Mesendoderm (in vitro differentiated cells): ENCODE data around the gene CTLA4.

Experiments
- DNase-seq: peaks from one replicate; pipeline ENCODE4 v3.0.0; 2013
- H2AK5ac ChIP-seq: 2 replicates; pipeline ENCODE4 v1.6.1; 2013; ENCODE audit warnings: low read length, inconsistent platforms
- H2BK120ac ChIP-seq: 2 replicates; pipeline ENCODE4 v1.6.1; 2013; ENCODE audit warnings: low read depth, mild to moderate bottlenecking, low read length, moderate library complexity, mixed read lengths
- H2BK15ac ChIP-seq: replicated peaks from 2 replicates; pipeline ENCODE4 v1.6.1; 2013; ENCODE audit warnings: low read depth, mild to moderate bottlenecking, moderate library complexity
- H2BK5ac ChIP-seq: 2 replicates; pipeline ENCODE4 v1.6.1; 2013; ENCODE audit warnings: low read length, inconsistent platforms
- H3K18ac ChIP-seq: 2 replicates; pipeline ENCODE4 v1.6.1; 2013; ENCODE audit warnings: mild to moderate bottlenecking, low read length, mixed read lengths
- H3K23ac ChIP-seq: one replicate; pipeline ENCODE4 v1.6.1; 2013; ENCODE audit warnings: low read length
- H3K27ac ChIP-seq: 2 replicates; pipeline ENCODE4 v1.5.1; 2013; ENCODE audit warnings: low read depth, mild to moderate bottlenecking, inconsistent platforms, low read length, moderate library complexity
- H3K27me3 ChIP-seq: 2 replicates; pipeline ENCODE4 v1.6.1; 2013; ENCODE audit warnings: low read length, control low read depth, mild to moderate bottlenecking, inconsistent platforms; ENCODE audit not compliant: insufficient read depth, poor library complexity
- H3K36me3 ChIP-seq: 2 replicates; pipeline ENCODE4 v1.6.1; 2013; ENCODE audit warnings: low read length, inconsistent platforms; ENCODE audit not compliant: control insufficient read depth, insufficient read depth
- H3K4ac ChIP-seq: one replicate; pipeline ENCODE4 v1.6.1; 2013; ENCODE audit warnings: low read depth, mild to moderate bottlenecking, low read length, moderate library complexity
- H3K4me1 ChIP-seq: 2 replicates; pipeline ENCODE4 v1.6.1; 2013; ENCODE audit warnings: low read depth, low read length, inconsistent platforms; ENCODE audit not compliant: control insufficient read depth
- H3K4me2 ChIP-seq: 2 replicates; pipeline ENCODE4 v1.6.1; 2013; ENCODE audit warnings: low read length
- H3K4me3 ChIP-seq: 2 replicates; pipeline ENCODE4 v1.5.1; 2013; ENCODE audit warnings: mild to moderate bottlenecking, low read length
- H3K56ac ChIP-seq: one replicate; pipeline ENCODE4 v1.6.1; 2013; ENCODE audit warnings: low read length
- H3K79me1 ChIP-seq: 2 replicates; pipeline ENCODE4 v1.6.1; 2013; ENCODE audit warnings: low read length, inconsistent platforms
- H3K79me2 ChIP-seq: 2 replicates; pipeline ENCODE4 v1.6.1; 2013; ENCODE audit warnings: mild to moderate bottlenecking, low read length; ENCODE audit not compliant: control insufficient read depth, insufficient read depth
- H3K9ac ChIP-seq: 2 replicates; pipeline ENCODE4 v1.6.1; 2013; ENCODE audit warnings: low read length, inconsistent platforms
- H4K5ac ChIP-seq: one replicate; pipeline ENCODE4 v1.6.1; 2013; ENCODE audit warnings: low read length
- H4K8ac ChIP-seq: one replicate; pipeline ENCODE4 v1.6.1; 2013; ENCODE audit warnings: low read depth, mild to moderate bottlenecking, control low read depth, low read length, moderate library complexity
- whole genome bisulfite sequencing: extraction: QIAGEN DNeasy Blood & Tissue Kit; methylation state at CpG from one replicate; pipeline ENCODE4 v1.1.7; 2013; ENCODE audit warnings: low lambda C conversion rate, missing lambda C conversion rate; ENCODE audit not compliant: insufficient coverage; ENCODE audit errors: extremely low coverage; 5-methylcytosine and 5-hydroxymethylcytosine counted together

CTLA4 gene

GRCh38 chr2:203823173-203823572, 44.4 kb upstream of the CTLA4 start:
- no peak overlapping the region for H3K4me2 ChIP-seq
- no peaks in the 10 kb centered on the region for H3K36me3 ChIP-seq
- H3K23ac ChIP-seq, result no peak overlapping the region
- no peak overlapping the region for H3K4ac ChIP-seq
- no peak overlapping the region for H3K9ac ChIP-seq
- no peak overlapping the region for H2BK5ac ChIP-seq
- no peak overlapping the region for H4K8ac ChIP-seq
- no CpG with 5 or more reads among the region's 3 CpGs for WGBS
- H3K79me1 ChIP-seq, result no peaks in the 10 kb centered on the region
- no peak overlapping the region for H4K5ac ChIP-seq
- H2BK120ac ChIP-seq, result no peak overlapping the region
- H2BK15ac ChIP-seq, result no peak overlapping the region
- no peaks in the 10 kb centered on the region for H3K4me1 ChIP-seq
- H3K79me2 ChIP-seq, result no peaks in the 10 kb centered on the region
- no peak for DNase-seq
- H2AK5ac ChIP-seq, result no peak overlapping the region
- H3K27ac ChIP-seq, result no peak overlapping the region
- H3K4me3 ChIP-seq, result no peak overlapping the region
- H3K56ac ChIP-seq, result no peak overlapping the region
- H3K18ac ChIP-seq, result no peak overlapping the region
- no peaks in the 10 kb centered on the region for H3K27me3 ChIP-seq

GRCh38 chr2:203824057-203824456, 43.5 kb upstream of the CTLA4 start:
- Histone ChIP-seq H3K4ac (no peak overlapping the region), H2BK5ac (no peak overlapping the region), H3K56ac (no peak overlapping the region), H3K9ac (no peak overlapping the region), H3K23ac (no peak overlapping the region), H3K4me2 (no peak overlapping the region), H3K27me3 (no peaks in the 10 kb centered on the region), H3K36me3 (no peaks in the 10 kb centered on the region), H3K4me1 (no peaks in the 10 kb centered on the region), H3K18ac (no peak overlapping the region), H4K5ac (no peak overlapping the region), H3K79me2 (no peaks in the 10 kb centered on the region), H3K27ac (no peak overlapping the region), H4K8ac (no peak overlapping the region), H3K79me1 (no peaks in the 10 kb centered on the region), H2AK5ac (no peak overlapping the region), H2BK15ac (no peak overlapping the region), H2BK120ac (no peak overlapping the region), H3K4me3 (no peak overlapping the region)
- no peak for DNase-seq
- no CpG with 5 or more reads among the region's 4 CpGs for WGBS

GRCh38 chr2:203824603-203825002, 43.0 kb upstream of the CTLA4 start:
- Histone ChIP-seq H3K23ac (no peak overlapping the region), H2BK120ac (no peak overlapping the region), H3K56ac (no peak overlapping the region), H3K18ac (no peak overlapping the region), H2BK15ac (no peak overlapping the region), H3K36me3 (no peaks in the 10 kb centered on the region), H3K79me2 (no peaks in the 10 kb centered on the region), H3K79me1 (no peaks in the 10 kb centered on the region), H3K27ac (no peak overlapping the region), H3K4me2 (no peak overlapping the region), H2BK5ac (no peak overlapping the region), H2AK5ac (no peak overlapping the region), H3K4me1 (no peaks in the 10 kb centered on the region), H4K5ac (no peak overlapping the region), H3K9ac (no peak overlapping the region), H3K4me3 (no peak overlapping the region), H3K27me3 (no peaks in the 10 kb centered on the region), H4K8ac (no peak overlapping the region), H3K4ac (no peak overlapping the region)
- WGBS, result no CpG with 5 or more reads among the region's 3 CpGs
- DNase-seq, result no peak

- Histone ChIP-seq H4K5ac (no peak overlapping the region), H3K27ac (no peak overlapping the region), H3K4me3 (no peak overlapping the region), H2AK5ac (no peak overlapping the region), H2BK5ac (no peak overlapping the region), H3K79me1 (no peaks in the 10 kb centered on the region), H3K4me1 (no peaks in the 10 kb centered on the region), H3K4me2 (no peak overlapping the region), H3K36me3 (no peaks in the 10 kb centered on the region), H3K23ac (no peak overlapping the region), H3K18ac (no peak overlapping the region), H3K27me3 (no peaks in the 10 kb centered on the region), H3K4ac (no peak overlapping the region), H2BK15ac (no peak overlapping the region), H2BK120ac (no peak overlapping the region), H4K8ac (no peak overlapping the region), H3K9ac (no peak overlapping the region), H3K79me2 (no peaks in the 10 kb centered on the region), H3K56ac (no peak overlapping the region)
- WGBS, result no CpG with 5 or more reads among the region's 1 CpG
- DNase-seq, result no peak
These were observed 40.9 kb upstream of the CTLA4 start for GRCh38 chr2:203826704-203827103.

- no peak overlapping the region for H3K18ac ChIP-seq
- H3K4me1 ChIP-seq, result no peaks in the 10 kb centered on the region
- H3K79me2 ChIP-seq, result no peaks in the 10 kb centered on the region
- no peak overlapping the region for H3K23ac ChIP-seq
- no peak overlapping the region for H4K8ac ChIP-seq
- H3K36me3 ChIP-seq, result no peaks in the 10 kb centered on the region
- no peak overlapping the region for H3K27ac ChIP-seq
- H2BK15ac ChIP-seq, result no peak overlapping the region
- H3K9ac ChIP-seq, result no peak overlapping the region
- H3K4me2 ChIP-seq, result no peak overlapping the region
- H3K27me3 ChIP-seq, result no peaks in the 10 kb centered on the region
- H2BK5ac ChIP-seq, result no peak overlapping the region
- no peak overlapping the region for H2BK120ac ChIP-seq
- no CpG with 5 or more reads among the region's 9 CpGs for WGBS
- H4K5ac ChIP-seq, result no peak overlapping the region
- H2AK5ac ChIP-seq, result no peak overlapping the region
- H3K79me1 ChIP-seq, result no peaks in the 10 kb centered on the region
- DNase-seq, result no peak
- no peak overlapping the region for H3K56ac ChIP-seq
- no peak overlapping the region for H3K4ac ChIP-seq
- no peak overlapping the region for H3K4me3 ChIP-seq
These were observed 37.1 kb upstream of the CTLA4 start for GRCh38 chr2:203830304-203831055.

GRCh38 chr2:203835420-203835819, 32.2 kb upstream of the CTLA4 start:
- H4K8ac ChIP-seq, result no peak overlapping the region
- H2BK5ac ChIP-seq, result no peak overlapping the region
- H3K4me3 ChIP-seq, result no peak overlapping the region
- H3K9ac ChIP-seq, result no peak overlapping the region
- no peak overlapping the region for H3K4me2 ChIP-seq
- H3K79me2 ChIP-seq, result no peaks in the 10 kb centered on the region
- no peak for DNase-seq
- no peak overlapping the region for H2AK5ac ChIP-seq
- no peaks in the 10 kb centered on the region for H3K79me1 ChIP-seq
- no peak overlapping the region for H4K5ac ChIP-seq
- H3K4me1 ChIP-seq, result no peaks in the 10 kb centered on the region
- no peaks in the 10 kb centered on the region for H3K36me3 ChIP-seq
- no CpG with 5 or more reads among the region's 6 CpGs for WGBS
- H3K18ac ChIP-seq, result no peak overlapping the region
- H3K27me3 ChIP-seq, result no peaks in the 10 kb centered on the region
- no peak overlapping the region for H3K4ac ChIP-seq
- H2BK15ac ChIP-seq, result no peak overlapping the region
- no peak overlapping the region for H2BK120ac ChIP-seq
- no peak overlapping the region for H3K56ac ChIP-seq
- no peak overlapping the region for H3K23ac ChIP-seq
- no peak overlapping the region for H3K27ac ChIP-seq
